ENCODE data around the gene GRSF1. TPM values are rescaled to one million over a fixed set of nuclear protein-coding genes. Genes with fewer than 3 reads are reported as not detected.

GRSF1 gene
- total RNA-seq, 4 donors from 2014 or later, result 47.8 to 68.8 (median 53.9) TPM

DNA sequence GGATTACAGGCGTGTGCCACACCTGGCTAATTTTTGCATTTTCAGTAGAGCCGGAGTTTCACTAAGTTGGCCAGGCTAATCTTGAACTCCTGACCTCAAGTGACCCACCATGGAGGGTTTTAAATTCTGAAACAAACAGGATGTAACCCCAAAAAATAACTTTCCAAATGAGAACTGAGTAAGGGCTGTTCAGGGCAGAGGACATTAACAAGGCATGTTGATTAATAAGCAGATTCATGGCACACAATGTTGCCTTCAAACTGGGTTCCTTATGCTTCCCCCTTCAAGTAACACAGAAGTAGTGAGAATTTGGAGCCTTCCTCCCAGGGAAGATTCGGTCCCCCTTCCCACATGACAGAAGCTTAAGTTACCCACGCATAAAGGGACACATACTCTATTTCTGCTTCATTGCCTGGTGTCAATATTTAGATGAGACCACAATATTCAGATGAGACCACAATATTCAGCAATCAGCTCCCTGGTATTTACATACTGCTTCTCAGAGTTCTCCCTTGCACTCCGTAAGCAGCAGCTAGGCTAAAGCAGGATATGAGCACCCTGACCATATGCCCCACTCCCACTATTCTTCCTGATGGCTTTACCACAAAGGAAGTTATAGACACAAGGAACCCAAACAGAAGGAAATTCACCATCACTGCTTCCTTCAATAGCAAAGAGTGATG, 21.4 kb downstream of the GRSF1 start:
- Histone ChIP-seq H3K27me3 (no peaks in the 10 kb centered on the region), H3K4me1 (no peaks in the 10 kb centered on the region), H3K9me3 (no peaks in the 10 kb centered on the region), H3K4me3 (no peak overlapping the region), H3K27ac (replicated peaks in 1 of 4) (no peak overlapping the region), H3K36me3 (peaks cover 31 to 61% (median 46%) of the 10 kb centered on the region in 4 donors)
- no peak for DNase-seq (ENCODE audit: extremely low spot score)
- intact Hi-C loops (cut with DNase I), result no loop called here
- 82% methylated on average over 5 of the region's 5 CpGs for WGBS
- TF ChIP-seq EP300 (IDR thresholded peaks at IDR 0.05) (no peak), POLR2AphosphoS5 (IDR thresholded peaks at IDR 0.05) (no peak), POLR2A (IDR thresholded peaks at IDR 0.05; ENCODE audit: low read depth) (no peak)
- TF ChIP-seq, protein P1, sequence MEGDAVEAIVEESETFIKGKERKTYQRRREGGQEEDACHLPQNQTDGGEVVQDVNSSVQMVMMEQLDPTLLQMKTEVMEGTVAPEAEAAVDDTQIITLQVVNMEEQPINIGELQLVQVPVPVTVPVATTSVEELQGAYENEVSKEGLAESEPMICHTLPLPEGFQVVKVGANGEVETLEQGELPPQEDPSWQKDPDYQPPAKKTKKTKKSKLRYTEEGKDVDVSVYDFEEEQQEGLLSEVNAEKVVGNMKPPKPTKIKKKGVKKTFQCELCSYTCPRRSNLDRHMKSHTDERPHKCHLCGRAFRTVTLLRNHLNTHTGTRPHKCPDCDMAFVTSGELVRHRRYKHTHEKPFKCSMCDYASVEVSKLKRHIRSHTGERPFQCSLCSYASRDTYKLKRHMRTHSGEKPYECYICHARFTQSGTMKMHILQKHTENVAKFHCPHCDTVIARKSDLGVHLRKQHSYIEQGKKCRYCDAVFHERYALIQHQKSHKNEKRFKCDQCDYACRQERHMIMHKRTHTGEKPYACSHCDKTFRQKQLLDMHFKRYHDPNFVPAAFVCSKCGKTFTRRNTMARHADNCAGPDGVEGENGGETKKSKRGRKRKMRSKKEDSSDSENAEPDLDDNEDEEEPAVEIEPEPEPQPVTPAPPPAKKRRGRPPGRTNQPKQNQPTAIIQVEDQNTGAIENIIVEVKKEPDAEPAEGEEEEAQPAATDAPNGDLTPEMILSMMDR (IDR thresholded peaks at IDR 0.05), result no peak

- no peak overlapping the region for H3K4me3 ChIP-seq
- intact Hi-C loops (cut with DNase I), result no loop called here
- no peak for DNase-seq (ENCODE audit: extremely low spot score)
- 48% methylated on average over 2 of the region's 2 CpGs for WGBS
- H3K4me1 ChIP-seq, result no peaks in the 10 kb centered on the region
- H3K27me3 ChIP-seq, result no peaks in the 10 kb centered on the region
- no peaks in the 10 kb centered on the region for H3K9me3 ChIP-seq
- H3K27ac ChIP-seq (replicated peaks in 1 of 4), result no peak overlapping the region
- peaks cover 17 to 47% (median 32%) of the 10 kb centered on the region in 4 donors for H3K36me3 ChIP-seq
- TF ChIP-seq, protein P1 (IDR thresholded peaks at IDR 0.05), result no peak
Observed at GRCh38 chr4:70816894-70817293, 22.8 kb downstream of the GRSF1 start.

DNA sequence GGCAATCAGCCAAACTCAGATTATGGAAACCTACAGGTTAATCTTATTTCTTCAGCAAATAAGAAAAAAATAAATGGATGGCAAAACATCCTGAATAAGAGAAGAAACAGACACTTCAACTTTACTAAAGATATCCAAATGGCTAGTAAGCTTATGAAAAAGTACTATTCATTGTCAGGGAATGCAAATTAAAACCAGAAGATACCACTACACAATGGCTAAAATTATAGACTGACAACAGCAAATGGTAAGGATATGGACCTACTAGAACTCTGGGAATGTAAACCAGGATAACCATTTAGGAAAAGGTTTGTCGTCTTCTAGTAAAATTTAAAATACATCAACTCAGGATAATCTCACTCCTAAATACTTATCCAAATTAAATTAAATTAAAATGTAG, 24.3 kb downstream of the GRSF1 start:
- no peak overlapping the region for H3K4me3 ChIP-seq
- 95% methylated on average over 1 of the region's 1 CpG for WGBS
- H3K27ac ChIP-seq (replicated peaks in 1 of 4), result no peak overlapping the region
- H3K4me1 ChIP-seq, result no peaks in the 10 kb centered on the region
- TF ChIP-seq POLR2AphosphoS5 (IDR thresholded peaks at IDR 0.05), result no peak
- no peak for TF ChIP-seq POLR2A (IDR thresholded peaks at IDR 0.05; ENCODE audit: low read depth)
- no peak for DNase-seq (ENCODE audit: extremely low spot score)
- no peaks in the 10 kb centered on the region for H3K27me3 ChIP-seq
- peaks cover 11 to 32% (median 24%) of the 10 kb centered on the region in 4 donors for H3K36me3 ChIP-seq
- intact Hi-C loops (cut with DNase I), result no loop called here
- no peaks in the 10 kb centered on the region for H3K9me3 ChIP-seq

- Histone ChIP-seq H3K4me3 (no peak overlapping the region), H3K36me3 (peaks cover 0 to 42% (median 17%) of the 10 kb centered on the region in 4 donors), H3K27me3 (no peaks in the 10 kb centered on the region), H3K27ac (replicated peaks in 1 of 4) (no peak overlapping the region), H3K9me3 (no peaks in the 10 kb centered on the region), H3K4me1 (no peaks in the 10 kb centered on the region)
- TF ChIP-seq POLR2A (IDR thresholded peaks at IDR 0.05; ENCODE audit: low read depth), result no peak
- TF ChIP-seq, protein P1 (IDR thresholded peaks at IDR 0.05), result no peak
- no peak for TF ChIP-seq EP300 (IDR thresholded peaks at IDR 0.05)
- TF ChIP-seq POLR2AphosphoS5 (IDR thresholded peaks at IDR 0.05), result no peak
- intact Hi-C loops (cut with DNase I), result no loop called here
- WGBS, result 80% methylated on average over 1 of the region's 1 CpG
- DNase-seq (ENCODE audit: extremely low spot score), result no peak
Observed at GRCh38 chr4:70808151-70808550, 31.5 kb downstream of the GRSF1 start.

DNA sequence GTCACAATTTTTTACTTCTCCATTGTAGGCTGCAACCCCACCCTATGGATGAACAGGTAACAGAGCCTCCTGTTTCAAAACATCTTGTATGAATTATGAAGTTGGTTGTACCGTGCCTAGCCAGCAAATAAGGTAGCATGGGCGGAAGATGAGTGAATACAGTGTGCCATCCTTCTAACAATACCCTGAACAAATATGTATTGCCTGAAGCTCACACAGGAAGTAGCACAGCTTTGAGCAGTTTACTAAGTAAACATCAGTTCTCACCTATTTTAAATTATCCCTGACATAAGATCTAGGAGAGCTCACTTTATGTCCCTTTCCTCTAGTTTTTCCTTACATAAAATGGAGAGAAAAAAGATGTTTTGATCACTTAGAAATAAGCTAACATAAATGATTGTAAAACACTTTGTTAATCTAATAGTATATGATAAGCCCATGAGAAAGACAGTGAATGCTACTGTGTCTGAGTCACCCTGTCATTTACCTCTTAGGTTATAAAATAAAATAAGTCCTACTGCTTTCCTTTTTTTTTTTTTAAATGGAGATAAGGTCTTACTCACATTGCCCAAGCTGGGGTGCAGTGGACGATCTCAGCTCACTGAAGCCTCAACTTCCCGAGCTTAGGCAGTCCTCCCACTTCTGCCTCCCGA, 36.6 kb downstream of the GRSF1 start:
- Histone ChIP-seq H3K4me3 (no peak overlapping the region), H3K36me3 (peaks cover 0 to 65% (median 33%) of the 10 kb centered on the region in 4 donors), H3K9me3 (no peaks in the 10 kb centered on the region), H3K27ac (replicated peaks in 1 of 4) (no peak overlapping the region), H3K27me3 (no peaks in the 10 kb centered on the region), H3K4me1 (no peaks in the 10 kb centered on the region)
- 90% methylated on average over 5 of the region's 5 CpGs for WGBS
- TF ChIP-seq, protein P1 (IDR thresholded peaks at IDR 0.05), result no peak
- TF ChIP-seq EP300 (IDR thresholded peaks at IDR 0.05) (no peak), POLR2A (IDR thresholded peaks at IDR 0.05; ENCODE audit: low read depth) (no peak), POLR2AphosphoS5 (IDR thresholded peaks at IDR 0.05) (no peak)
- intact Hi-C loops (cut with DNase I), result no loop called here
- DNase-seq (ENCODE audit: extremely low spot score), result no peak

All from esophagus muscularis mucosa (tissue), 4 donors.